GM12878 (cell line): ENCODE measurements around the gene KMO. TPM values are rescaled to one million over a fixed set of nuclear protein-coding genes. Genes with fewer than 3 reads are reported as not detected.
A peak's percentile ranks its signal among the peaks of the same experiment; 100 is the strongest.

Source experiments
- ATAC-seq: fragments of 200-7000 bp; cut with Tn5 transposase; 3 replicates; pipeline ENCODE4 v1.9.1; 2020; ENCODE audit warnings: mild to moderate bottlenecking, moderate library complexity
- BruUV-seq: library from RNA; stranded (reverse); fragments of 400-500 nt; replicated peaks from 2 replicates; lab custom pipeline; 2021; lab: Mats Ljungman, UMichigan
- CTCF ChIA-PET: fragments of 300-600 bp; sonication (Branson Sonifier 250); formaldehyde crosslinking; extraction: SDS; loops from one replicate; lab custom pipeline; 2021; ENCODE audit warnings: inconsistent platforms; lab: Yijun Ruan, JAX
- POLR2A ChIA-PET: fragments of 350-600 bp; formaldehyde crosslinking; extraction: SDS; loops from one replicate; lab custom pipeline; 2021; ENCODE audit warnings: inconsistent platforms; lab: Charles Lee
- RAD21 ChIA-PET: fragments of 300-600 bp; sonication (Branson Sonifier 250); formaldehyde crosslinking; loops from one replicate; lab custom pipeline; 2023; ENCODE audit warnings: antibody characterized with exemption; ENCODE audit not compliant: unreplicated experiment; lab: Charles Lee
- SMC1A ChIA-PET: fragments of 300-600 bp; sonication (Branson Sonifier 250); formaldehyde crosslinking; loops from one replicate; lab custom pipeline; 2023; ENCODE audit not compliant: unreplicated experiment, uncharacterized antibody; lab: Charles Lee
- DNase-seq: peaks from one replicate; pipeline ENCODE4 v3.0.0-alpha.2; 2011; ENCODE audit warnings: low read depth, low spot score
- FAIRE-seq: peaks from 3 replicates; lab custom pipeline; 2011; peaks lifted over from hg19 to GRCh38; lab: Jason Lieb, UNC
- H2AFZ ChIP-seq: 2 replicates; pipeline ENCODE4 v1.6.0; 2011; ENCODE audit warnings: low read depth, low read length, control low read depth; ENCODE audit not compliant: control insufficient read depth
- H3K27ac ChIP-seq: 2 replicates; pipeline ENCODE4 v1.5.1; 2011; ENCODE audit warnings: control low read depth; ENCODE audit not compliant: control insufficient read depth, insufficient read depth
- H3K27me3 ChIP-seq, 2 experiments: replicated peaks in 1 of 2; 2 replicates each; pipeline versions ENCODE4 v1.6.0 to v1.6.1; 2011; ENCODE audit warnings: low read length in 1 of 2; ENCODE audit not compliant: control insufficient read depth in 2 of 2, insufficient read depth in 2 of 2
- H3K36me3 ChIP-seq, 2 experiments: 2 replicates each; pipeline ENCODE4 v1.5.1; 2011; ENCODE audit warnings: low read length in 1 of 2; ENCODE audit not compliant: control insufficient read depth in 2 of 2, insufficient read depth in 2 of 2
- H3K4me1 ChIP-seq: 2 replicates; pipeline ENCODE4 v1.6.1; 2011; ENCODE audit warnings: mild to moderate bottlenecking, low read length, moderate library complexity, mixed read lengths; ENCODE audit not compliant: control insufficient read depth, insufficient read depth
- H3K4me2 ChIP-seq: 2 replicates; pipeline ENCODE4 v1.6.0; 2011; ENCODE audit warnings: control low read depth; ENCODE audit not compliant: control insufficient read depth, insufficient read depth
- H3K4me3 ChIP-seq: fragments of 200-600 bp; sonication (generic); 2 replicates; pipeline ENCODE4 v1.5.1; 2016
- H3K79me2 ChIP-seq: 2 replicates; pipeline ENCODE4 v1.6.0; 2011; ENCODE audit warnings: low read length; ENCODE audit not compliant: control insufficient read depth, insufficient read depth
- H3K9ac ChIP-seq: 2 replicates; pipeline ENCODE4 v1.8.0; 2011; ENCODE audit warnings: low read length, control low read depth, mixed read lengths; ENCODE audit not compliant: control insufficient read depth, insufficient read depth
- H3K9me3 ChIP-seq: replicated peaks from 3 replicates; pipeline ENCODE4 v1.5.1; 2011; ENCODE audit warnings: mild to moderate bottlenecking, low read length; ENCODE audit not compliant: control insufficient read depth, insufficient read depth
- H4K20me1 ChIP-seq: 2 replicates; pipeline ENCODE4 v1.6.0; 2011; ENCODE audit not compliant: control insufficient read depth, insufficient read depth
- ATF2 ChIP-seq: IDR thresholded peaks from 2 replicates; pipeline ENCODE4 v1.6.1; 2012; ENCODE audit warnings: low read length, inconsistent platforms
- BACH1 ChIP-seq: fragments of 450-650 bp; IDR thresholded peaks from 2 replicates; pipeline ENCODE4 v1.6.1; 2017; ENCODE audit warnings: mild to moderate bottlenecking, borderline replicate concordance
- BCL11A ChIP-seq: IDR thresholded peaks from 2 replicates; pipeline ENCODE4 v1.6.1; 2011; ENCODE audit warnings: low read depth, low read length
- BHLHE40 ChIP-seq, 2 experiments: fragments of 450-650 bp in 1 of 2; IDR thresholded peaks; 2 replicates each; pipeline ENCODE4 v1.6.1; 2011 to 2017; ENCODE audit warnings: low read depth in 2 of 2, borderline replicate concordance in 1 of 2, improper control_type of control experiment in 1 of 2, low read length in 1 of 2, mild to moderate bottlenecking in 1 of 2
- CBX5 ChIP-seq: sonication (generic); IDR thresholded peaks from 2 replicates; pipeline ENCODE4 v1.6.1; 2016; ENCODE audit warnings: low read depth, moderate library complexity, mild to moderate bottlenecking, inconsistent platforms
- CHD1 ChIP-seq: IDR thresholded peaks from 2 replicates; pipeline ENCODE4 v1.6.1; 2012; ENCODE audit warnings: low read depth, low read length, improper control_type of control experiment
- CHD2 ChIP-seq: IDR thresholded peaks from 2 replicates; pipeline ENCODE4 v1.6.1; 2011; ENCODE audit warnings: low read depth, low read length, improper control_type of control experiment, borderline replicate concordance
- EED ChIP-seq: sonication (generic); IDR thresholded peaks from 2 replicates; pipeline ENCODE4 v1.6.1; 2016; ENCODE audit warnings: antibody characterized with exemption, low read depth
- EP300 ChIP-seq, 2 experiments: fragments of 150-350 bp in 1 of 2; IDR thresholded peaks; 2 replicates each; pipeline ENCODE4 v1.6.1; 2011 to 2012; ENCODE audit warnings: low read depth in 2 of 2, low read length in 2 of 2, borderline replicate concordance in 1 of 2, improper control_type of control experiment in 1 of 2, inconsistent platforms in 1 of 2; ENCODE audit not compliant: control insufficient read depth in 1 of 2
- GABPA ChIP-seq: IDR thresholded peaks from 2 replicates; pipeline ENCODE4 v1.6.1; 2014; ENCODE audit warnings: antibody characterized with exemption, low read depth, mild to moderate bottlenecking, inconsistent platforms
- IKZF2 ChIP-seq, 2 experiments: fragments of 450-650 bp; IDR thresholded peaks; 2 replicates each; pipeline ENCODE4 v1.6.1; 2017; ENCODE audit warnings: mild to moderate bottlenecking in 2 of 2, moderate library complexity in 2 of 2
- KAT2A ChIP-seq: conservative IDR thresholded peaks from 2 replicates; pipeline ENCODE4 v1.6.1; 2011; ENCODE audit warnings: low read depth, low read length; ENCODE audit not compliant: control insufficient read depth
- KDM1A ChIP-seq: fragments of 200-600 bp; sonication (generic); IDR thresholded peaks from 2 replicates; pipeline ENCODE4 v1.6.1; 2016; ENCODE audit warnings: borderline replicate concordance
- MEF2B ChIP-seq: fragments of 450-650 bp; IDR thresholded peaks from 2 replicates; pipeline ENCODE4 v1.6.1; 2018; ENCODE audit warnings: mild to moderate bottlenecking, moderate library complexity; ENCODE audit not compliant: partially characterized antibody, poor library complexity, severe bottlenecking
- MYB ChIP-seq: fragments of 150-350 bp; IDR thresholded peaks from 2 replicates; pipeline ENCODE4 v1.6.1; 2014; ENCODE audit warnings: mild to moderate bottlenecking, low read depth, low read length, borderline replicate concordance
- NR2C2 ChIP-seq: IDR thresholded peaks from 2 replicates; pipeline ENCODE4 v1.6.1; 2011; ENCODE audit warnings: borderline replicate concordance, low read depth; ENCODE audit not compliant: control insufficient read depth, insufficient read length
- RELA ChIP-seq: fragments of 450-650 bp; IDR thresholded peaks from 2 replicates; pipeline ENCODE4 v1.8.0; 2014; ENCODE audit warnings: borderline replicate concordance; ENCODE audit not compliant: partially characterized antibody
- SIN3A ChIP-seq: IDR thresholded peaks from 2 replicates; pipeline ENCODE4 v1.6.1; 2012; ENCODE audit warnings: low read depth, low read length, improper control_type of control experiment
- TBL1XR1 ChIP-seq: IDR thresholded peaks from 2 replicates; pipeline ENCODE4 v1.6.1; 2012; ENCODE audit warnings: low read depth, low read length, improper control_type of control experiment
- TCF7 ChIP-seq: IDR thresholded peaks from 2 replicates; pipeline ENCODE4 v1.6.1; 2014; ENCODE audit warnings: antibody characterized with exemption, borderline replicate concordance
- ZBED1 ChIP-seq: IDR thresholded peaks from 2 replicates; pipeline ENCODE4 v1.6.1; 2016; ENCODE audit warnings: borderline replicate concordance
- WGBS: methylation state at CpG from one replicate; pipeline ENCODE4 v1.1.6; 2016; ENCODE audit warnings: low lambda C conversion rate; ENCODE audit not compliant: insufficient replicate concordance, insufficient coverage; ENCODE audit errors: missing lambda C conversion rate; 5-methylcytosine and 5-hydroxymethylcytosine counted together
- in situ Hi-C: fragments of 300-500 bp; cut with MboI; formaldehyde crosslinking; loops from 9 replicates; pipeline ENCODE4 v1.14.3; 2018; ENCODE audit warnings: mixed read lengths
- intact Hi-C: fragments of 100-400 bp; cut with micrococcal nuclease; formaldehyde crosslinking; loops from one replicate; pipeline ENCODE4 v1.14.2; 2022; ENCODE audit not compliant: unreplicated experiment
- polyA plus RNA-seq, 11 experiments: library from polyadenylated mRNA; depleted of rRNA in 4 of 11; unstranded in 6 of 11; stranded (reverse) in 5 of 11; fragments of >200 nt; fragmentation: Nextera tagmentation in 4 of 11; fragmentation: Illumina TruSeq in 1 of 11; extraction: Ambion mirVana in 4 of 11; extraction: Trizol in 1 of 11; gene quantifications; 1 replicate in 1 of 11; 2 replicates in 10 of 11; pipeline versions ENCODE4 v1.2.1 to v1.2.3, GENCODE V29; 2011 to 2016; ENCODE audit warnings: inconsistent platforms in 2 of 11, missing spikeins in 2 of 11, low read depth in 1 of 11
- total RNA-seq, 4 experiments: library from RNA; depleted of rRNA in 3 of 4; stranded (reverse); fragments of >200 nt in 3 of 4; fragmentation: Illumina TruSeq in 1 of 4; extraction: Trizol in 1 of 4; gene quantifications; 2 replicates each; pipeline versions ENCODE4 v1.2.1 to v1.2.3, GENCODE V29; 2013 to 2021

KMO gene
- total and polyA plus RNA-seq, 10 of the 15 experiments (the other 5 are each of a cell fraction or from before 2014, with no cell fraction given) = 0.68 to 5.9 (median 1.5) TPM

DNA sequence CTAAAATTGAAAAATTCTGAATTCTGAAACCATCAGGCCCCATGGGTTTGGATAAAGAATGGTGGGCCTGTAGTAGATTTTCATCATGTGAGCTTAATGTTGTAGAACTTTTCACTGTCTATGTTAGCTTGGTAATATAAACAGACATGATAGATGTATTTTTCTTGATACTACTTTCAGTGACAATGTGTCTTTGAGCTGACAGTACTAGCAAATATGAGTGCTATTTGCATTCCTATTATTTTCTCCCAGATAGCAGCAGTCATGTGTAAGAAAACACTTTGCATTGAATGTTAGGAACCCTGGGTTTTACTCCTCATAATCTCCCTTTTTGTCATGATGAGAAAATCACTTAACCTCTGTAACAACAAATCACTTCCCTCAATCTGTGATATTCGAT, 18.1 kb downstream of the KMO start (continued):
- no peak for TF ChIP-seq SIN3A
- no peak for TF ChIP-seq BHLHE40 (IDR thresholded peaks at IDR 0.05; ENCODE audit: borderline replicate concordance in 1 of 2, low read depth in 2 of 2, low read length in 1 of 2)
- TF ChIP-seq NR2C2 = no peak
- no peak for TF ChIP-seq KDM1A
- TF ChIP-seq IKZF2 (IDR thresholded peaks at IDR 0.05) = no peak
- no peak for TF ChIP-seq ZBED1
- no peak for TF ChIP-seq CBX5

GRCh38 chr1:241551759-241552638, 19.8 kb downstream of the KMO start:
- BruUV-seq = no TSS peak
- POLR2A ChIA-PET = interaction anchor here (0.7 kb wide), 1 partner anchor 24 kb away, joined by 3 read pairs; no protein-coding TSS in a partner anchor
- DNase-seq (peak; percentile 46), FAIRE-seq (peak; percentile 13), ATAC-seq (peak; percentile 71)
- H3K36me3 ChIP-seq = no peaks in the 10 kb centered on the region
- peaks cover 6% of the 10 kb centered on the region for H3K4me1 ChIP-seq
- in situ Hi-C loops = no loop called here
- H3K9ac ChIP-seq = peak overlapping the region; percentile 51; the same call in 1 of the 2 replicates
- peak overlapping the region; percentile 84 for H3K27ac ChIP-seq
- RAD21 ChIA-PET = interaction anchor here (1.0 kb wide), 1 partner anchor 18 kb away, joined by 3 read pairs; no protein-coding TSS in a partner anchor
- peak overlapping the region; percentile 93 for H2AFZ ChIP-seq
- peak overlapping the region; percentile 51 for H3K4me2 ChIP-seq
- SMC1A ChIA-PET = interaction anchor here (0.6 to 2.2 kb wide), 4 partner anchors 15 to 45 kb away, joined by 3 to 10 read pairs (median 4); partner anchors contain the start of gene FH
- WGBS = 14% methylated on average over 22 of the region's 22 CpGs
- H3K27me3 ChIP-seq = no peaks in the 10 kb centered on the region
- H3K9me3 ChIP-seq = no peaks in the 10 kb centered on the region
- H3K4me3 ChIP-seq = peak overlapping the region; percentile 54
- H3K79me2 ChIP-seq = no peaks in the 10 kb centered on the region
- no peaks in the 10 kb centered on the region for H4K20me1 ChIP-seq
- intact Hi-C loops = loop anchor here (2.0 kb wide), 1 partner anchor 19 kb away; the partner anchor contains the start of gene KMO
- CTCF ChIA-PET = no interaction called here
- TF ChIP-seq CHD1 (no peak), TCF7 (no peak), BCL11A (peak; percentile 87), EP300 (IDR thresholded peaks at IDR 0.05; ENCODE audit: borderline replicate concordance in 1 of 2, control insufficient read depth in 1 of 2, low read depth in 2 of 2, low read length in 2 of 2) (peak; percentile 68 to 79; a peak in 3 of 4 replicates), ATF2 (peak; percentile 83; the same call in 1 of the 2 replicates), MYB (no peak), MEF2B (peak; percentile 95), GABPA (peak; percentile 45; the same call in 1 of the 2 replicates), RELA (no peak), KAT2A (no peak), BACH1 (0 out of 2 replicates have a peak, but pooled peaks have one; percentile 16), IKZF2 (IDR thresholded peaks at IDR 0.05) (peak; percentile 83 to 88; a peak in 3 of 4 replicates), CHD2 (peak; percentile 55; the same call in 1 of the 2 replicates), EED (peak; percentile 81), TBL1XR1 (peak; percentile 52; the same call in 1 of the 2 replicates)
